Measurements from ENCODE around the gene ASTN2. TPM values are rescaled to one million over a fixed set of nuclear protein-coding genes. Genes with fewer than 3 reads are reported as not detected.

Gene ASTN2
- polyA plus RNA-seq, 4 donors = 3.0 to 15.2 (median 3.7) TPM

DNA sequence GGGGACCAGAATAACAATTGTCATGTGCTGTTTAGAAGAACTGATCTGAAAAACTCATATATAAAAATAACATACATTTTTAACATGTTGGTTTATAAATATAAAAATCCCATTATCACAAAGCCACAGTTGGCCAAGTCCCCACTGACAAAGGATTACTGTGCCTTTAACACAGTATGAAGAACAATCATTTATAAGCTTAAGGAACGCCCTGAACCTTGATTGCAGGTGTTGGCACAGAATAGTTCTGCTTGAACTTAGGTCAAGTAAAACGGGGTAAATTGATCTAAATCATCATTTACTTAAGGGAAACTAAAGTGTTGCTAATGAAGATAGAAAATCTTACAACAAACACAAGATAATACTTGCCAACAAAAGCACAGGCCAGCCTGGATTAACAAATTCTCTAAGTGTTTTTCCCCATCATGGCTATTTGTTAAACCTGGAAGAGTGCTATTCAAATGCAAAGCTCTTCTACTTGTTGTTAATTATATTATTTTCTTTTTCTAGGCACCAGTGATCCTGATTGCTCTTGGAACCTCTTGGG lies 46.1 kb downstream of the ASTN2 start:
- DNase-seq = no peak
- Histone ChIP-seq H3K4me3 (ENCODE audit: low read depth in 1 of 3, low read length in 3 of 3) (no peak overlapping the region), H3K4me1 (ENCODE audit: control insufficient read depth in 3 of 3, insufficient read depth in 2 of 3, low read depth in 1 of 3, low read length in 2 of 3) (no peaks in the 10 kb centered on the region), H3K9me3 (ENCODE audit: control insufficient read depth in 2 of 2, insufficient read depth in 1 of 2, low read depth in 1 of 2, low read length in 1 of 2) (no peaks in the 10 kb centered on the region), H3K27ac (ENCODE audit: low read depth in 1 of 3, low read length in 2 of 3) (no peak overlapping the region), H3K27me3 (ENCODE audit: control insufficient read depth in 3 of 3, insufficient read depth in 3 of 3, low read length in 3 of 3) (no peaks in the 10 kb centered on the region), H3K36me3 (ENCODE audit: control insufficient read depth in 3 of 3, insufficient read depth in 2 of 3, low read depth in 1 of 3, low read length in 3 of 3) (no peaks in the 10 kb centered on the region)
- WGBS, 3 donors = 5 to 20% (median 6%) methylated on average over 2 of the region's 2 CpGs
- no peak for FAIRE-seq

- H3K4me1 ChIP-seq (ENCODE audit: control insufficient read depth in 3 of 3, insufficient read depth in 2 of 3, low read depth in 1 of 3, low read length in 2 of 3) = no peaks in the 10 kb centered on the region
- no peak overlapping the region for H3K27ac ChIP-seq (ENCODE audit: low read depth in 1 of 3, low read length in 2 of 3)
- H3K36me3 ChIP-seq (ENCODE audit: control insufficient read depth in 3 of 3, insufficient read depth in 2 of 3, low read depth in 1 of 3, low read length in 3 of 3) = no peaks in the 10 kb centered on the region
- H3K27me3 ChIP-seq (ENCODE audit: control insufficient read depth in 3 of 3, insufficient read depth in 3 of 3, low read length in 3 of 3) = no peaks in the 10 kb centered on the region
- FAIRE-seq = no peak
- no peak overlapping the region for H3K4me3 ChIP-seq (ENCODE audit: low read depth in 1 of 3, low read length in 3 of 3)
- no peak for DNase-seq
- 60 to 77% (median 66%) methylated on average over 3 of the region's 3 CpGs for WGBS, 3 donors
- H3K9me3 ChIP-seq (ENCODE audit: control insufficient read depth in 2 of 2, insufficient read depth in 1 of 2, low read depth in 1 of 2, low read length in 1 of 2) = no peaks in the 10 kb centered on the region
Measured at GRCh38 chr9:117365438-117365837, 49.4 kb downstream of the ASTN2 start.

DNA sequence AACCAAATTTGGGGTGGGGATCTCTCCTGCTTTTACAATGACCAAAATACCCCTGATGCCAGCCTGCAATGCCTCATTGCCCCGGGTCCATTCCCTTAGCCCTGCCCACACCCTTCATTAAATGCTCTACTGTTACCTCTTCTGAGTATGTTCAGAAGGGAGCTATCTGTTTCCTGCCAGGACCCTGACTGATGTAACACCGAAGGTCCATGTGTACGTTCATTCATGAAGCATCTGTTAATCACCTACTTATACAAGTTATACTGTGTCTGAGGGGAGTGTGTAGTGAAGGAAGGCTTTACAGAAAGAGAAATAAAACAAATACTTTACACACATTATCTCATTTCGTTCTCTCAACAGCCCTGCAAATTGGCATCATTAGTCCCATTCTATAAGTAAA lies 51.9 kb downstream of the ASTN2 start:
- H3K36me3 ChIP-seq (ENCODE audit: control insufficient read depth in 3 of 3, insufficient read depth in 2 of 3, low read depth in 1 of 3, low read length in 3 of 3) = no peaks in the 10 kb centered on the region
- no peak overlapping the region for H3K27ac ChIP-seq (ENCODE audit: low read depth in 1 of 3, low read length in 2 of 3)
- DNase-seq (no peak), FAIRE-seq (no peak)
- no peak overlapping the region for H3K4me3 ChIP-seq (ENCODE audit: low read depth in 1 of 3, low read length in 3 of 3)
- WGBS, 3 donors = 71 to 76% (median 75%) methylated on average over 4 of the region's 4 CpGs
- H3K4me1 ChIP-seq (ENCODE audit: control insufficient read depth in 3 of 3, insufficient read depth in 2 of 3, low read depth in 1 of 3, low read length in 2 of 3) = no peaks in the 10 kb centered on the region
- H3K9me3 ChIP-seq (ENCODE audit: control insufficient read depth in 2 of 2, insufficient read depth in 1 of 2, low read depth in 1 of 2, low read length in 1 of 2) = no peaks in the 10 kb centered on the region
- H3K27me3 ChIP-seq (ENCODE audit: control insufficient read depth in 3 of 3, insufficient read depth in 3 of 3, low read length in 3 of 3) = no peaks in the 10 kb centered on the region

DNA sequence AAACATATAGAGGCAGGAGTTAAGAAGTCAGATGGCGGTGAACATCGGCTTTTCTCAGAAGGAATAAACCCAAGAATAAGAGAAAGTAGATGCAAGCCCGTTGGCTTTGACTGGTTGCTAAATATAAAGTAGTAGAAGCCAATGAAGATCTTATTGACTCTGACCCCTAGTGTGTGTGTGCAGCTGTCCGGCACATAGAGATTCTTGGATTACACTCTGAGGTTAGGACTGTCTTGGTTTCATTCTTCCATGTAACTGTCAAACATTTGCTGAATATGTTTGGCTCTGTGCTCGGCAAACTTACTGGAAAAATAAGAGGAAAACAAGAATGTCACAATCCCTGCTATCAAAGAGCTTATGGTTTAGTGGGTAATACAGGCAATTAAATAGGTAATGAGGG lies 54.9 kb downstream of the ASTN2 start:
- DNase-seq (no peak), FAIRE-seq (no peak)
- Histone ChIP-seq H3K4me1 (ENCODE audit: control insufficient read depth in 3 of 3, insufficient read depth in 2 of 3, low read depth in 1 of 3, low read length in 2 of 3) (no peaks in the 10 kb centered on the region), H3K36me3 (ENCODE audit: control insufficient read depth in 3 of 3, insufficient read depth in 2 of 3, low read depth in 1 of 3, low read length in 3 of 3) (no peaks in the 10 kb centered on the region), H3K27me3 (ENCODE audit: control insufficient read depth in 3 of 3, insufficient read depth in 3 of 3, low read length in 3 of 3) (no peaks in the 10 kb centered on the region), H3K9me3 (ENCODE audit: control insufficient read depth in 2 of 2, insufficient read depth in 1 of 2, low read depth in 1 of 2, low read length in 1 of 2) (no peaks in the 10 kb centered on the region), H3K4me3 (ENCODE audit: low read depth in 1 of 3, low read length in 3 of 3) (no peak overlapping the region), H3K27ac (ENCODE audit: low read depth in 1 of 3, low read length in 2 of 3) (no peak overlapping the region)
- 77 to 84% (median 82%) methylated on average over 5 of the region's 5 CpGs for WGBS, 3 donors

DNA sequence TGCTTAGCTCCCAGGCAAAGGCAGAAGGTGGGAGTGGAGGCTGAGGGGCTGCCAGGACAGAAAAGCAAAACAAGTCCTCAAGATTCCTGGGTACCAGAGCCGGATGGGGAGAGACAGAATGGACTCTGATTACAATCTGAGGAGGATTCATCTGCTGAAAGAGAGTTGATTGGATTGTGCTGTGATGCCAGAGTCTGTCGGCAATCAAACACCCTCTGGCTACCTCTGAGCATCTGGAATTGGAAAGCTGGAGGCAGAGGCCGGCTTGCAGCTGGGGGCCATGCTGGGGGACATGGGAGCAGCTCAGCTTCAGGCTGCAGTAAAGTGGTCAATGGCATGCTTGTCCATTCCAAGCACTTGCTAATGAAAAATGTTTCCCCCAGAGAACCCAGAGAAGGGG lies 59.3 kb downstream of the ASTN2 start:
- DNase-seq (no peak), FAIRE-seq (no peak)
- Histone ChIP-seq H3K27me3 (ENCODE audit: control insufficient read depth in 3 of 3, insufficient read depth in 3 of 3, low read length in 3 of 3) (no peaks in the 10 kb centered on the region), H3K4me3 (ENCODE audit: low read depth in 1 of 3, low read length in 3 of 3) (no peak overlapping the region), H3K9me3 (ENCODE audit: control insufficient read depth in 2 of 2, insufficient read depth in 1 of 2, low read depth in 1 of 2, low read length in 1 of 2) (no peaks in the 10 kb centered on the region), H3K27ac (ENCODE audit: low read depth in 1 of 3, low read length in 2 of 3) (no peak overlapping the region), H3K36me3 (ENCODE audit: control insufficient read depth in 3 of 3, insufficient read depth in 2 of 3, low read depth in 1 of 3, low read length in 3 of 3) (no peaks in the 10 kb centered on the region), H3K4me1 (ENCODE audit: control insufficient read depth in 3 of 3, insufficient read depth in 2 of 3, low read depth in 1 of 3, low read length in 2 of 3) (no peaks in the 10 kb centered on the region)
- 67 to 71% (median 69%) methylated on average over 3 of the region's 3 CpGs for WGBS, 3 donors

GRCh38 chr9:117354997-117355396 lies 59.9 kb downstream of the ASTN2 start:
- FAIRE-seq = no peak

DNA sequence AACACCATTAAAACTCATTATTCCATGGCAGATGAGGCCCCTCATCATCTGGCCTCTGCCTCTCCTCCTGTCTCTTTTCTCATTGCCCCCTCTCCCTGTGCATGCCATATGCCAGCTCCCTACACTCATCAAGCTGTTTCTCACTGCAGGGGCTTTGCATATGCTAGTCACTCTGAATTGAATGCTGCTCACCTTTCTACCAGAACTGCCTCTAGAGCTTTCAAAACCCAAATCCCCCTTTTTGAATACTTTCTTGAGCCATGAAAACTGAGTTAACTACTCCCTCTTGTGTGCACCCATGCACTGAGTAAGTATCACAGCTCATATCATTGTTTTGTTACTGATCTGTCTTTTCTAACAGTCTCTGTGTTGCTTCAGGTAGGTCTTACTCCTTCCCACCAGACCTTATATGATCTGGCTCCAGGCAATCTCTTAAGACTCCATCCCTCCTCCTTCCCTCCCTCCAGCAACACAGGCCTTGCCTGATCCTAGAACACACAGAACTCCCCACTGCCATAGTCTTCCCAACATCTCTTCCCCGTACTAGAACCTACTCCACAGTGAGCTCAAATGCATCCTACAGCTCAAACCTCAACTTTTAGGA lies 60.5 kb downstream of the ASTN2 start:
- FAIRE-seq (no peak), DNase-seq (no peak)
- H3K36me3 ChIP-seq (ENCODE audit: control insufficient read depth in 3 of 3, insufficient read depth in 2 of 3, low read depth in 1 of 3, low read length in 3 of 3) = no peaks in the 10 kb centered on the region
- H3K9me3 ChIP-seq (ENCODE audit: control insufficient read depth in 2 of 2, insufficient read depth in 1 of 2, low read depth in 1 of 2, low read length in 1 of 2) = no peaks in the 10 kb centered on the region
- no peaks in the 10 kb centered on the region for H3K27me3 ChIP-seq (ENCODE audit: control insufficient read depth in 3 of 3, insufficient read depth in 3 of 3, low read length in 3 of 3)
- no peak overlapping the region for H3K27ac ChIP-seq (ENCODE audit: low read depth in 1 of 3, low read length in 2 of 3)
- no peak overlapping the region for H3K4me3 ChIP-seq (ENCODE audit: low read depth in 1 of 3, low read length in 3 of 3)
- 48 to 78% (median 75%) methylated on average over 1 of the region's 1 CpG for WGBS, 3 donors
- no peaks in the 10 kb centered on the region for H3K4me1 ChIP-seq (ENCODE audit: control insufficient read depth in 3 of 3, insufficient read depth in 2 of 3, low read depth in 1 of 3, low read length in 2 of 3)

More at GRCh38 chr9:117354997-117355396, 59.9 kb downstream of the ASTN2 start:
- Histone ChIP-seq H3K4me3 (ENCODE audit: low read depth in 1 of 3, low read length in 3 of 3) (no peak overlapping the region), H3K27me3 (ENCODE audit: control insufficient read depth in 3 of 3, insufficient read depth in 3 of 3, low read length in 3 of 3) (no peaks in the 10 kb centered on the region), H3K27ac (ENCODE audit: low read depth in 1 of 3, low read length in 2 of 3) (no peak overlapping the region), H3K9me3 (ENCODE audit: control insufficient read depth in 2 of 2, insufficient read depth in 1 of 2, low read depth in 1 of 2, low read length in 1 of 2) (no peaks in the 10 kb centered on the region), H3K4me1 (ENCODE audit: control insufficient read depth in 3 of 3, insufficient read depth in 2 of 3, low read depth in 1 of 3, low read length in 2 of 3) (no peaks in the 10 kb centered on the region), H3K36me3 (ENCODE audit: control insufficient read depth in 3 of 3, insufficient read depth in 2 of 3, low read depth in 1 of 3, low read length in 3 of 3) (no peaks in the 10 kb centered on the region)
- no peak for DNase-seq

- Histone ChIP-seq H3K9me3 (ENCODE audit: control insufficient read depth in 2 of 2, insufficient read depth in 1 of 2, low read depth in 1 of 2, low read length in 1 of 2) (no peaks in the 10 kb centered on the region), H3K36me3 (ENCODE audit: control insufficient read depth in 3 of 3, insufficient read depth in 2 of 3, low read depth in 1 of 3, low read length in 3 of 3) (no peaks in the 10 kb centered on the region), H3K27ac (ENCODE audit: low read depth in 1 of 3, low read length in 2 of 3) (no peak overlapping the region), H3K4me3 (ENCODE audit: low read depth in 1 of 3, low read length in 3 of 3) (no peak overlapping the region), H3K27me3 (ENCODE audit: control insufficient read depth in 3 of 3, insufficient read depth in 3 of 3, low read length in 3 of 3) (no peaks in the 10 kb centered on the region), H3K4me1 (ENCODE audit: control insufficient read depth in 3 of 3, insufficient read depth in 2 of 3, low read depth in 1 of 3, low read length in 2 of 3) (no peaks in the 10 kb centered on the region)
- 22 to 33% (median 31%) methylated on average over 4 of the region's 4 CpGs for WGBS, 3 donors
- DNase-seq (no peak), FAIRE-seq (no peak)
Measured at GRCh38 chr9:117344892-117345660, 69.8 kb downstream of the ASTN2 start.
